Spinal cord (tissue), 10 donors: ENCODE data around the gene OSBPL10. TPM values are rescaled to one million over a fixed set of nuclear protein-coding genes. Genes with fewer than 3 reads are reported as not detected.
"Not testable (repeated sequence)": the region's sequence is repeated elsewhere in the genome, so short reads cannot be mapped to it uniquely, and the experiment has no call there.

Source experiments
- DNase-seq, 6 donors: peaks; one replicate each; pipeline versions ENCODE4 v3.0.0 to v3.0.0-alpha.2; 2013 to 2015; ENCODE audit warnings: low spot score in 6 of 6, low read depth in 4 of 6
- H3K27ac ChIP-seq: one replicate; pipeline ENCODE4 v1.5.1; 2013; ENCODE audit warnings: low read depth, low read length, control low read depth
- H3K27me3 ChIP-seq: one replicate; pipeline ENCODE4 v1.6.1; 2013; ENCODE audit warnings: low read length; ENCODE audit not compliant: control insufficient read depth, insufficient read depth
- H3K36me3 ChIP-seq: one replicate; pipeline ENCODE4 v1.6.1; 2013; ENCODE audit warnings: low read length; ENCODE audit not compliant: control insufficient read depth, insufficient read depth
- H3K4me1 ChIP-seq: one replicate; pipeline ENCODE4 v1.6.1; 2013; ENCODE audit warnings: low read length; ENCODE audit not compliant: control insufficient read depth, insufficient read depth
- H3K4me3 ChIP-seq: one replicate; pipeline ENCODE4 v1.5.1; 2013; ENCODE audit warnings: low read depth, low read length, control low read depth
- H3K9me3 ChIP-seq: one replicate; pipeline ENCODE4 v1.6.1; 2013; ENCODE audit warnings: low read length; ENCODE audit not compliant: control insufficient read depth, insufficient read depth
- WGBS: methylation state at CpG from one replicate; pipeline ENCODE4 v1.1.5; 2013; ENCODE audit warnings: missing lambda C conversion rate; ENCODE audit not compliant: insufficient coverage; 5-methylcytosine and 5-hydroxymethylcytosine counted together
- polyA plus RNA-seq, 2 donors: library from polyadenylated mRNA; unstranded; fragments of 120-200 nt; gene quantifications; one replicate each; pipeline ENCODE4 v1.2.1, GENCODE V29; 2013; ENCODE audit not compliant: insufficient read length in 2 of 2
- total RNA-seq, 2 donors: library from RNA; depleted of rRNA in 1 of 2; stranded (reverse); fragments of 120-200 nt in 1 of 2; fragments of >200 nt in 1 of 2; gene quantifications; one replicate each; pipeline versions ENCODE4 v1.2.3 to v1.2.4, GENCODE V29; 2013 to 2014
- donor health status: healthy.

OSBPL10 gene
- total and polyA plus RNA-seq, 4 donors = 6.2 to 10.5 (median 7.1) TPM

- H3K4me3 ChIP-seq, H3K27me3 ChIP-seq, DNase-seq, H3K36me3 ChIP-seq, H3K9me3 ChIP-seq, H3K4me1 ChIP-seq, H3K27ac ChIP-seq: not testable (repeated sequence)
- WGBS = 97% methylated on average over 3 of the region's 7 CpGs
Measured at GRCh38 chr3:32010699-32011098, 29.6 kb upstream of the OSBPL10 start.

GRCh38 chr3:32009957-32010356 is 28.9 kb upstream of the OSBPL10 start:
- Histone ChIP-seq H3K9me3 (no peaks in the 10 kb centered on the region), H3K27me3 (no peaks in the 10 kb centered on the region)
- WGBS = no CpG with 5 or more reads among the region's 2 CpGs

GRCh38 chr3:32009101-32009500 is 28.0 kb upstream of the OSBPL10 start:
- no peaks in the 10 kb centered on the region for H3K9me3 ChIP-seq
- H3K27ac ChIP-seq = no peak overlapping the region
- no peaks in the 10 kb centered on the region for H3K4me1 ChIP-seq
- no CpG with 5 or more reads among the region's 2 CpGs for WGBS
- no peaks in the 10 kb centered on the region for H3K36me3 ChIP-seq
- H3K4me3 ChIP-seq = no peak overlapping the region
- no peaks in the 10 kb centered on the region for H3K27me3 ChIP-seq
- DNase-seq = no peak

More at GRCh38 chr3:32009957-32010356, 28.9 kb upstream of the OSBPL10 start:
- DNase-seq = no peak
- Histone ChIP-seq H3K4me1 (no peaks in the 10 kb centered on the region), H3K4me3 (no peak overlapping the region), H3K27ac (no peak overlapping the region), H3K36me3 (no peaks in the 10 kb centered on the region)

- Histone ChIP-seq H3K4me3 (no peak overlapping the region), H3K27ac (no peak overlapping the region), H3K27me3 (no peaks in the 10 kb centered on the region), H3K36me3 (no peaks in the 10 kb centered on the region), H3K9me3 (no peaks in the 10 kb centered on the region), H3K4me1 (no peaks in the 10 kb centered on the region)
- DNase-seq = peak in 1 of 6 donors; percentile 24
- 75% methylated on average over 1 of the region's 5 CpGs for WGBS
Measured at GRCh38 chr3:32004113-32004765, 23.2 kb upstream of the OSBPL10 start.

- H3K36me3 ChIP-seq = no peaks in the 10 kb centered on the region
- no peaks in the 10 kb centered on the region for H3K9me3 ChIP-seq
- no peaks in the 10 kb centered on the region for H3K27me3 ChIP-seq
- DNase-seq = no peak
- WGBS = 66% methylated on average over 3 of the region's 3 CpGs
- H3K4me3 ChIP-seq = no peak overlapping the region
- H3K4me1 ChIP-seq = no peaks in the 10 kb centered on the region
- H3K27ac ChIP-seq = no peak overlapping the region
Measured at GRCh38 chr3:32003380-32003779, 22.3 kb upstream of the OSBPL10 start.

GRCh38 chr3:32002561-32003368 is 21.7 kb upstream of the OSBPL10 start:
- Histone ChIP-seq H3K27me3 (no peaks in the 10 kb centered on the region), H3K4me3 (no peak overlapping the region), H3K27ac (no peak overlapping the region), H3K9me3 (no peaks in the 10 kb centered on the region), H3K36me3 (no peaks in the 10 kb centered on the region), H3K4me1 (no peaks in the 10 kb centered on the region)
- WGBS = 27% methylated on average over 4 of the region's 6 CpGs
- DNase-seq = peak in 1 of 6 donors; percentile 27

GRCh38 chr3:32000877-32001276 is 19.8 kb upstream of the OSBPL10 start:
- DNase-seq = no peak
- H3K9me3 ChIP-seq = no peaks in the 10 kb centered on the region
- H3K4me1 ChIP-seq = no peaks in the 10 kb centered on the region
- no peaks in the 10 kb centered on the region for H3K27me3 ChIP-seq
- no peaks in the 10 kb centered on the region for H3K36me3 ChIP-seq
- H3K27ac ChIP-seq = no peak overlapping the region
- 100% methylated on average over 1 of the region's 3 CpGs for WGBS
- H3K4me3 ChIP-seq = no peak overlapping the region

GRCh38 chr3:31999907-32000439 is 18.9 kb upstream of the OSBPL10 start:
- Histone ChIP-seq H3K4me1 (no peaks in the 10 kb centered on the region), H3K27ac (no peak overlapping the region), H3K9me3 (no peaks in the 10 kb centered on the region), H3K4me3 (no peak overlapping the region), H3K27me3 (no peaks in the 10 kb centered on the region), H3K36me3 (no peaks in the 10 kb centered on the region)
- DNase-seq = no peak
- 90% methylated on average over 4 of the region's 7 CpGs for WGBS

GRCh38 chr3:31997500-31997899 is 16.4 kb upstream of the OSBPL10 start:
- no peaks in the 10 kb centered on the region for H3K36me3 ChIP-seq
- no peaks in the 10 kb centered on the region for H3K9me3 ChIP-seq
- 78% methylated on average over 1 of the region's 6 CpGs for WGBS

More at GRCh38 chr3:31997500-31997899, 16.4 kb upstream of the OSBPL10 start:
- Histone ChIP-seq H3K4me3 (no peak overlapping the region), H3K27ac (no peak overlapping the region), H3K4me1 (no peaks in the 10 kb centered on the region), H3K27me3 (no peaks in the 10 kb centered on the region)
- DNase-seq = no peak
